Measurements from ENCODE around the gene DOCK6. TPM values are rescaled to one million over a fixed set of nuclear protein-coding genes. Genes with fewer than 3 reads are reported as not detected.

DOCK6 gene
- total and polyA plus RNA-seq, 2 donors (not counting 1 experiment from before 2014, with no cell fraction given): 6.9 to 17.7 TPM

- no peak overlapping the region for H3K4me3 ChIP-seq (replicated peaks in 1 of 4; ENCODE audit: control extremely low read depth in 1 of 4, insufficient read depth in 1 of 4, low read depth in 3 of 4, low read length in 4 of 4)
- no peaks in the 10 kb centered on the region for H3K9me3 ChIP-seq (ENCODE audit: control insufficient read depth, insufficient read depth, low read depth, low read length)
- DNase-seq (ENCODE audit: low read depth in 2 of 2): no peak
- H3K4me1 ChIP-seq (ENCODE audit: control insufficient read depth, extremely low read depth, insufficient read depth, low read length): peaks cover 10% of the 10 kb centered on the region
- no peak overlapping the region for H3K9ac ChIP-seq (ENCODE audit: insufficient read depth, low read length)
- H3K79me2 ChIP-seq (ENCODE audit: control insufficient read depth, insufficient read depth, low read length): no peaks in the 10 kb centered on the region
- H4K20me1 ChIP-seq (ENCODE audit: control insufficient read depth, extremely low read depth, insufficient read depth, low read length): no peaks in the 10 kb centered on the region
- TF ChIP-seq CTCF (conservative IDR thresholded peaks at IDR 0.05 in 1 of 2, IDR thresholded peaks at IDR 0.05 in 1 of 2; ENCODE audit: low read depth in 1 of 2, low read length in 2 of 2): no peak
- no peak for TF ChIP-seq EZH2 (IDR thresholded peaks at IDR 0.05; ENCODE audit: low read length, missing control alignments)
- no peak overlapping the region for H3K4me2 ChIP-seq (ENCODE audit: extremely low read depth, insufficient read depth, low read length)
- no peak overlapping the region for H2AFZ ChIP-seq (ENCODE audit: low read length)
- no peaks in the 10 kb centered on the region for H3K27me3 ChIP-seq (ENCODE audit: control insufficient read depth, insufficient read depth, low read length)
- H3K36me3 ChIP-seq (ENCODE audit: control insufficient read depth, insufficient read depth, low read length): peaks cover 2% of the 10 kb centered on the region
- H3K27ac ChIP-seq (ENCODE audit: insufficient read depth, low read length): no peak overlapping the region
Observed at GRCh38 chr19:11251650-11252314, 10.5 kb downstream of the DOCK6 start.

- Histone ChIP-seq H3K9ac (ENCODE audit: insufficient read depth, low read length) (no peak overlapping the region), H4K20me1 (ENCODE audit: control insufficient read depth, extremely low read depth, insufficient read depth, low read length) (no peaks in the 10 kb centered on the region), H3K4me1 (ENCODE audit: control insufficient read depth, extremely low read depth, insufficient read depth, low read length) (peaks cover 9% of the 10 kb centered on the region), H3K9me3 (ENCODE audit: control insufficient read depth, insufficient read depth, low read depth, low read length) (no peaks in the 10 kb centered on the region), H3K27me3 (ENCODE audit: control insufficient read depth, insufficient read depth, low read length) (no peaks in the 10 kb centered on the region), H3K4me2 (ENCODE audit: extremely low read depth, insufficient read depth, low read length) (no peak overlapping the region), H3K79me2 (ENCODE audit: control insufficient read depth, insufficient read depth, low read length) (no peaks in the 10 kb centered on the region), H2AFZ (ENCODE audit: low read length) (no peak overlapping the region), H3K27ac (ENCODE audit: insufficient read depth, low read length) (no peak overlapping the region), H3K4me3 (replicated peaks in 1 of 4; ENCODE audit: control extremely low read depth in 1 of 4, insufficient read depth in 1 of 4, low read depth in 3 of 4, low read length in 4 of 4) (no peak overlapping the region), H3K36me3 (ENCODE audit: control insufficient read depth, insufficient read depth, low read length) (peaks cover 2% of the 10 kb centered on the region)
- DNase-seq (ENCODE audit: low read depth in 2 of 2): no peak
- no peak for TF ChIP-seq EZH2 (IDR thresholded peaks at IDR 0.05; ENCODE audit: low read length, missing control alignments)
- no peak for TF ChIP-seq CTCF (conservative IDR thresholded peaks at IDR 0.05 in 1 of 2, IDR thresholded peaks at IDR 0.05 in 1 of 2; ENCODE audit: low read depth in 1 of 2, low read length in 2 of 2)
Observed at GRCh38 chr19:11251217-11251616, 11.1 kb downstream of the DOCK6 start.

- DNase-seq (ENCODE audit: low read depth in 2 of 2): no peak
- Histone ChIP-seq H3K4me2 (ENCODE audit: extremely low read depth, insufficient read depth, low read length) (no peak overlapping the region), H3K4me3 (replicated peaks in 1 of 4; ENCODE audit: control extremely low read depth in 1 of 4, insufficient read depth in 1 of 4, low read depth in 3 of 4, low read length in 4 of 4) (no peak overlapping the region), H3K79me2 (ENCODE audit: control insufficient read depth, insufficient read depth, low read length) (no peaks in the 10 kb centered on the region), H2AFZ (ENCODE audit: low read length) (no peak overlapping the region), H4K20me1 (ENCODE audit: control insufficient read depth, extremely low read depth, insufficient read depth, low read length) (no peaks in the 10 kb centered on the region), H3K4me1 (ENCODE audit: control insufficient read depth, extremely low read depth, insufficient read depth, low read length) (peaks cover 5% of the 10 kb centered on the region), H3K9ac (ENCODE audit: insufficient read depth, low read length) (no peak overlapping the region), H3K9me3 (ENCODE audit: control insufficient read depth, insufficient read depth, low read depth, low read length) (no peaks in the 10 kb centered on the region), H3K36me3 (ENCODE audit: control insufficient read depth, insufficient read depth, low read length) (peaks cover 2% of the 10 kb centered on the region), H3K27me3 (ENCODE audit: control insufficient read depth, insufficient read depth, low read length) (no peaks in the 10 kb centered on the region), H3K27ac (ENCODE audit: insufficient read depth, low read length) (no peak overlapping the region)
- TF ChIP-seq EZH2 (IDR thresholded peaks at IDR 0.05; ENCODE audit: low read length, missing control alignments) (no peak), CTCF (conservative IDR thresholded peaks at IDR 0.05 in 1 of 2, IDR thresholded peaks at IDR 0.05 in 1 of 2; ENCODE audit: low read depth in 1 of 2, low read length in 2 of 2) (no peak)
Observed at GRCh38 chr19:11248852-11249251, 13.5 kb downstream of the DOCK6 start.
